PC-9 (cell line): ENCODE results near the gene SCGB3A2. TPM values are rescaled to one million over a fixed set of nuclear protein-coding genes. Genes with fewer than 3 reads are reported as not detected.

ENCODE experiments used
- BruUV-seq: library from RNA; stranded (reverse); fragments of 400-500 nt; replicated peaks from 2 replicates; lab custom pipeline; 2021; lab: Mats Ljungman, UMichigan
- CTCF ChIA-PET: fragments of 300-600 bp; sonication (Branson Sonifier 250); formaldehyde crosslinking; loops from one replicate; lab custom pipeline; 2022; ENCODE audit warnings: antibody characterized with exemption; lab: Charles Lee
- POLR2A ChIA-PET: fragments of 300-600 bp; sonication (Branson Sonifier 250); formaldehyde crosslinking; loops from one replicate; lab custom pipeline; 2022; ENCODE audit warnings: antibody characterized with exemption; ENCODE audit not compliant: unreplicated experiment; lab: Charles Lee
- DNase-seq, 2 experiments: peaks; one replicate each; pipeline versions ENCODE4 v3.0.0 to v3.0.0-alpha.2; 2015 to 2022; ENCODE audit warnings: mixed read lengths in 1 of 2
- H2AFZ ChIP-seq: fragments of 200-600 bp; sonication (generic); 2 replicates; pipeline ENCODE4 v1.8.1; 2017; ENCODE audit warnings: antibody characterized with exemption
- H3F3A ChIP-seq: fragments of 200-600 bp; sonication (generic); 2 replicates; pipeline ENCODE4 v1.8.1; 2017; ENCODE audit warnings: antibody characterized with exemption, mild to moderate bottlenecking, low read depth; ENCODE audit not compliant: insufficient read depth
- H3K27ac ChIP-seq: fragments of 200-600 bp; sonication (generic); 2 replicates; pipeline ENCODE4 v1.6.1; 2016; ENCODE audit warnings: mixed run types
- H3K27me3 ChIP-seq: fragments of 200-600 bp; sonication (generic); 2 replicates; pipeline ENCODE4 v1.6.1; 2016; ENCODE audit warnings: low read depth, mixed run types; ENCODE audit not compliant: insufficient read depth
- H3K36me3 ChIP-seq: fragments of 200-600 bp; sonication (generic); 2 replicates; pipeline ENCODE4 v1.6.1; 2016; ENCODE audit warnings: low read depth, mixed run types
- H3K4me1 ChIP-seq: fragments of 200-600 bp; sonication (generic); replicated peaks from 2 replicates; pipeline ENCODE4 v1.6.1; 2016; ENCODE audit warnings: mixed run types; ENCODE audit not compliant: insufficient read depth
- H3K4me2 ChIP-seq: fragments of 200-600 bp; sonication (generic); 2 replicates; pipeline ENCODE4 v1.6.1; 2017; ENCODE audit warnings: mixed run types
- H3K4me3 ChIP-seq: fragments of 200-600 bp; sonication (generic); 2 replicates; pipeline ENCODE4 v1.6.1; 2016; ENCODE audit warnings: mixed run types
- H3K79me2 ChIP-seq: fragments of 200-600 bp; sonication (generic); 2 replicates; pipeline ENCODE4 v1.6.1; 2017; ENCODE audit warnings: low read depth, mixed run types
- H3K9me2 ChIP-seq: fragments of 200-600 bp; sonication (generic); 2 replicates; pipeline ENCODE4 v1.8.1; 2017; ENCODE audit warnings: mild to moderate bottlenecking; ENCODE audit not compliant: insufficient read depth
- H3K9me3 ChIP-seq: fragments of 200-600 bp; sonication (generic); 2 replicates; pipeline ENCODE4 v1.8.1; 2016; ENCODE audit warnings: low read depth; ENCODE audit not compliant: insufficient read depth
- H4K20me1 ChIP-seq: fragments of 200-600 bp; sonication (generic); 2 replicates; pipeline ENCODE4 v1.8.1; 2017; ENCODE audit not compliant: insufficient read depth
- EZH2 ChIP-seq: fragments of 200-600 bp; sonication (generic); IDR thresholded peaks from 2 replicates; pipeline ENCODE4 v1.8.0; 2017; ENCODE audit warnings: antibody characterized with exemption, low read depth
- intact Hi-C: fragments of 100-400 bp; cut with micrococcal nuclease; formaldehyde crosslinking; loops from one replicate; pipeline ENCODE4 v1.10.0; 2022; ENCODE audit not compliant: unreplicated experiment
- total RNA-seq: library from RNA; stranded (reverse); gene quantifications from 2 replicates; pipeline ENCODE4 v1.2.3, GENCODE V29; 2021
- TF ChIP-seq, protein P1 (sequence below): fragments of 200-600 bp; sonication (generic); conservative IDR thresholded peaks from 2 replicates; pipeline ENCODE4 v1.6.1; 2017; ENCODE audit warnings: mixed run types, antibody characterized with exemption, mild to moderate bottlenecking, moderate library complexity

Gene SCGB3A2
- total RNA-seq, 1 experiment from 2014 or later, result not detected

DNA sequence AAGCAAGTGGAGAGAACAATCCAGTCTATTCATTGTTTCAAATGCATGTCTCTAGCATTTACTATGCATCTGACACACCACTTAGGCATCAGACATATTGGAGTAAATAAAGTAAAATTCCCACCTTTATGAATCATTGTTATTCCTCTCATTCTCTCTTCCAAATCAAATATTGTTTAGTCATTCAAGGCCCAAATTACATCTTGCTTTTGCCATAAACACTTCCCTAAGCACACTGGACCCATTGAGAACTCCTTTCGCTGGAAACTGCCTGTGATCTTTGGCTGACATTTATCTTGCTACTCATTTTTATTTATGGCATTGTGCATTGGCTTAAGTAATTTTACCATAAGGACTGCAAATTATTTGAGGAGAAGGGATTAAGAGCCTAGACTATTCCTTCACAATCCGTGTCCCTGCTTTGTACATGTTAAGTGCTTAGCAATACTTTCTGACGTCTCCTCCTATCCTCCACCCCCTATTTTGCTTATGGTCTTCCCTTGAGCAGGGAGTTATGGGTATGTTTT, 20.4 kb downstream of the SCGB3A2 start:
- Histone ChIP-seq H3K27ac (peak overlapping the region; percentile 92), H3K9me2 (no peaks in the 10 kb centered on the region), H3K9me3 (peaks cover 13% of the 10 kb centered on the region), H3K4me2 (peak overlapping the region; percentile 18), H3K4me1 (peaks cover 50% of the 10 kb centered on the region), H3K36me3 (0 out of 2 replicates have a peak, but pooled peaks cover 9% of the 10 kb centered on the region), H4K20me1 (no peaks in the 10 kb centered on the region), H3K79me2 (no peaks in the 10 kb centered on the region), H3K4me3 (no peak overlapping the region), H3K27me3 (no peaks in the 10 kb centered on the region), H2AFZ (peak overlapping the region; percentile 19; the same call in 1 of the 2 replicates), H3F3A (peaks cover 20% of the 10 kb centered on the region; the same call in 1 of the 2 replicates)
- ChIA-PET POLR2A (no interaction called here), CTCF (no interaction called here)
- DNase-seq, result peak in 1 of 2 experiments; percentile 74
- TF ChIP-seq EZH2, result no peak
- TF ChIP-seq, protein P1, sequence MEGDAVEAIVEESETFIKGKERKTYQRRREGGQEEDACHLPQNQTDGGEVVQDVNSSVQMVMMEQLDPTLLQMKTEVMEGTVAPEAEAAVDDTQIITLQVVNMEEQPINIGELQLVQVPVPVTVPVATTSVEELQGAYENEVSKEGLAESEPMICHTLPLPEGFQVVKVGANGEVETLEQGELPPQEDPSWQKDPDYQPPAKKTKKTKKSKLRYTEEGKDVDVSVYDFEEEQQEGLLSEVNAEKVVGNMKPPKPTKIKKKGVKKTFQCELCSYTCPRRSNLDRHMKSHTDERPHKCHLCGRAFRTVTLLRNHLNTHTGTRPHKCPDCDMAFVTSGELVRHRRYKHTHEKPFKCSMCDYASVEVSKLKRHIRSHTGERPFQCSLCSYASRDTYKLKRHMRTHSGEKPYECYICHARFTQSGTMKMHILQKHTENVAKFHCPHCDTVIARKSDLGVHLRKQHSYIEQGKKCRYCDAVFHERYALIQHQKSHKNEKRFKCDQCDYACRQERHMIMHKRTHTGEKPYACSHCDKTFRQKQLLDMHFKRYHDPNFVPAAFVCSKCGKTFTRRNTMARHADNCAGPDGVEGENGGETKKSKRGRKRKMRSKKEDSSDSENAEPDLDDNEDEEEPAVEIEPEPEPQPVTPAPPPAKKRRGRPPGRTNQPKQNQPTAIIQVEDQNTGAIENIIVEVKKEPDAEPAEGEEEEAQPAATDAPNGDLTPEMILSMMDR, result no peak
- intact Hi-C loops, result no loop called here
- no TSS peak for BruUV-seq

DNA sequence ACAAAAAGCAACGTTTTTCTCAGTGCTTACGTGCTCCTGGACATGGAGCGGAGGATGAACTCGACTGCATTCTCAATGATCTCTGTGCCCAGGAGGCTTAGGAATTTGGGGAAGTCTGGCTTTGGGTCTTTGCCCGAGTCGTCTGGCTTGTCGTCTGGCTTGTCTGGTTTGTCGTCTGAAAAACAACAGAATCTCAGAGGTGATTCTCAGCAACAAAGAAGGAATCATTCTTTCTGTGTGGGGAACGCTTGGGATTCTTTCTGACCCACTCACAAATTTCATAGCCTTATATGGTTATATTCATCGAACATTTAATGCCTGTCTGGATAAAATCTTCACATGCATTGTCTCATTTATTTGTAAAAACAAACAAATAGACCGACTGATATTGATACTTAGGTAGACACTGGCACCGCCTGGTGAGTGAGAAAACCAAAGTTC, 23.1 kb downstream of the SCGB3A2 start:
- Histone ChIP-seq H3K9me3 (0 out of 2 replicates have a peak, but pooled peaks cover 7% of the 10 kb centered on the region), H3K9me2 (no peaks in the 10 kb centered on the region), H3K27me3 (no peaks in the 10 kb centered on the region), H3K4me2 (no peak overlapping the region), H3K27ac (no peak overlapping the region), H3K36me3 (0 out of 2 replicates have a peak, but pooled peaks cover 9% of the 10 kb centered on the region), H3K4me1 (peaks cover 52% of the 10 kb centered on the region), H3K4me3 (no peak overlapping the region), H3K79me2 (no peaks in the 10 kb centered on the region), H3F3A (peaks cover 16% of the 10 kb centered on the region; the same call in 1 of the 2 replicates), H2AFZ (no peak overlapping the region), H4K20me1 (no peaks in the 10 kb centered on the region)
- no peak for DNase-seq
- ChIA-PET POLR2A (no interaction called here), CTCF (no interaction called here)
- no TSS peak for BruUV-seq
- intact Hi-C loops, result no loop called here
- TF ChIP-seq, protein P1, result no peak
- TF ChIP-seq EZH2, result no peak

DNA sequence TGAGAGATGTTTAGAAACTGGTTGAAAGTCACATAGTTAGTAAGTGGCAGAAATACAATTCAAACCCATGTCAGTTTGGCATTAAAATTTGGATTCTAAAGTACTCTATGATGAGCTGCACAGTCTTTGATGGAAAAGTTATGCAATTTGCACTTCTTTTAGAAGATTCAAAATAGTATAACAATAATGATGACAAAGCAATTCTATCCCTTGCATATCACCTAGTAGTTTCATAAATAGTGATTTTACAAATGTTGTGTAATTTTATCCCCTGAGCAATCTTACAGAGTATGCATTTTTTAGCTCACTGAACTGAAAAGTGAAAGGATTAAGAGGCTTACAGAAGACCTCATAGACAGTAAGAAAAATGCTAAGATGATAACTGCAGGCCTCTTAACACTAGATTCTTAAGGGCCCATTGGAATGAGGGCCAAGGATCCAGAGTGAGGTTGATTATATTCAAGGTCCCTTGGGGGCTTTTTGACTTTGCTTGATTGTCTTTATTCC, 24.2 kb downstream of the SCGB3A2 start:
- Histone ChIP-seq H3K4me3 (no peak overlapping the region), H3K4me1 (peaks cover 51% of the 10 kb centered on the region), H3K9me2 (no peaks in the 10 kb centered on the region), H2AFZ (no peak overlapping the region), H3K4me2 (no peak overlapping the region), H3K9me3 (0 out of 2 replicates have a peak, but pooled peaks cover 7% of the 10 kb centered on the region), H3F3A (peaks cover 16% of the 10 kb centered on the region; the same call in 1 of the 2 replicates), H3K36me3 (0 out of 2 replicates have a peak, but pooled peaks cover 9% of the 10 kb centered on the region), H3K27me3 (no peaks in the 10 kb centered on the region), H3K27ac (no peak overlapping the region), H3K79me2 (no peaks in the 10 kb centered on the region), H4K20me1 (no peaks in the 10 kb centered on the region)
- intact Hi-C loops, result no loop called here
- no TSS peak for BruUV-seq
- ChIA-PET CTCF (interaction anchor here (0.8 kb wide), 1 partner anchor 275 kb away, joined by 3 read pairs; no protein-coding TSS in a partner anchor), POLR2A (interaction anchor here (0.5 kb wide), 1 partner anchor 332 kb away, joined by 4 read pairs; no protein-coding TSS in a partner anchor)
- TF ChIP-seq, protein P1, result no peak
- no peak for TF ChIP-seq EZH2
- DNase-seq, result no peak
